ENCODE measurements around the gene KLRD1.
"Not testable (repeated sequence)": the region's sequence is repeated elsewhere in the genome, so short reads cannot be mapped to it uniquely, and the experiment has no call there.

KLRD1 gene

DNA sequence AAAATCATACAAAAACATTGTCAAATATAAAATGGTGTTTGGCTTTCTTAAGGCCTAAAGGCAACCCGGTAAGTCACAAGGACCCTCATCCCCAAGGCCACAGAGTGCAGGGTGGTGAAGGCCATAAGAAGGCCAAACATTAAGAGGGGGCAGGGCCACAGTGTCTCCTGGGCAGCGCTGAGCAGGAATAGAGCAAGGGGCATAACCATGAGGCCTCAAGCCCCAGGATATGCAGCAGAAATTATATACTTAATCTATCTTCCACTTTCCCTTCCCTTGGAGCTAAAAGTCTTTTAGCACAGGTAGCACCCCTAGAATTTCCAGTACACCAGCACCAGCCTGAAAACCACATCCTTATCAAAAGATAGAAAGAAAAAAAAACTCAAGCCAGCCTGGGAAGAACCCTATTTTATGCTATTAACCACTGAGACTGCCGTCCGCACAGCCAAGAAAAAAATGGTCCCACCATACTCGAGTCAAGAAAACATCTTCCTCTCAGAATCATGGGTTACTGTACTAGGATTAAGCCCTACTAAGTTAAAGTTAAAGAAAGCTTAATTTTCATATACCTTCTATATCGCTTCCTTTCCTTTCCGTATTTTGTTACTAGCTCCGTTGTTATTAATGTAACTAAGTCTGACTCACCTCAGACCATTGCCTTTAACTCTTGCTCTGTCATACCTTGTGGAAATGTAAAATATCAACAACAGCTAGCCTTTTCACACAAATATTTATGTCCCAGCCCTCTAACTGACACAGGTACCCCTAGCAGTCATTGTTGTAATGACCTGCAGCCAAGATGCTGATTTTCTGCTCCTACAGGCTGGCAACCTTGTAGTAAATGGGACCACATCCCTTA is 62.1 kb downstream of the KLRD1 start:
- no peak for DNase-seq

DNA sequence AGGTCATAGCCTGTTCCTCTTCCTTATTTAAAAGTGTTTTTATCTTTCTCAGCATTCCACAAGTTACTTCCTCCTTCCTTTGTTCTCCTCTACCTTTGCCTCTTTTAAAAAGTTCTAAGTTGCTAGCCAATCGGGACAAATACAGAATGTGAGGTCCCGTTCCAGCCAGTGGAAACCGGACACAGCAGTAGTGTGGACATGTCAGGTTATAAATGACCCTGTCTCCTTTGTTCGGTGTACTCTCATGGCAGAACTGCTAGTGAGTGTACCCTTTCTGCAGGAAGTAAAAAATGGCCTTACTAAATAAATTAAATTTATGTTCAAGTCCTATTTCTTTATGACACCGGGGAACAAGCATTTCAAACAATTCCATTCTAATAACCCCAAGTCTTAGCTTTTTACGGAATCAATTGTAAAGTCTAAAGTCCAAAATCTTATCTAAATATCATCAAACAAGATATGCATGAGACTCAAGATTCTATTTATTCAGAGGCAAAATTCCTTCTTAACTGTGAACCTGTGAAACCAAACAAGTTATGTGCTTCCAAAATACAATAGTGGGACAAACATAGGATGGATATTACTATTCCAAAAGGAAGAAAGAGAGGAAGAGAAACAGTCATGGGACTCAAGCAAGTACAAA is 64.3 kb downstream of the KLRD1 start:
- not testable (repeated sequence) for DNase-seq

DNA sequence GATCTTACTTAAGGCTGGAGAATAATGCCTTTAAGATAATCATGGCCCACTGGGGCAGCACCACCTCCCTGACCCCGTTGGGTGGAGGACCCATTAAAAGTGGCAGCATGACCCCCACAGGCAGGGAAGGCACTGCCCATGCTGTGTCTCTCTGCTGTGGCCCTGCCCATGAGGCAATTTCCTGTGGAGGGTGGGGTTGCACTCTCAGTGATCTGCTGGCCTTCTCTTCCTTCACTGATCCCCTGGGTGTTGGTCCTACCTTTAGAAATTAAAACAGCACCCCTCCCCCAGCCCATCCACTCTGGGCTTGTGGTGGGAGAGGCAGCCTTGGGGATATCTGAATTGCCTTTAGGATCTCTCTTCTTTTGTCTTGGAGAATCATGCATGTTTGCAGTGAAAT is 64.9 kb downstream of the KLRD1 start:
- DNase-seq = no peak

GRCh38 chr12:10374624-10375018 is 67.0 kb downstream of the KLRD1 start:
- DNase-seq = no peak

- not testable (repeated sequence) for DNase-seq
Observed at GRCh38 chr12:10378737-10379136, 71.1 kb downstream of the KLRD1 start.

All from activated CD4-positive, alpha-beta T cell treated with anti-CD3 and anti-CD28 coated beads, Interleukin-10, Interleukin-2, amounts not matched to agents 100 ng/mL and 50 ng/mL, durations not matched to agents 16 hours and 8 hours (primary cell).